Neural cell (in vitro differentiated cells): Measurements from ENCODE around the gene CHST11. TPM values are rescaled to one million over a fixed set of nuclear protein-coding genes. Genes with fewer than 3 reads are reported as not detected.

ENCODE experiments used
- H2AFZ ChIP-seq: fragments of 200-600, 300-800 bp; sonication (generic), shearing (Covaris generic); 2 replicates; pipeline ENCODE4 v1.6.0; 2014; ENCODE audit warnings: low read depth, mild to moderate bottlenecking, antibody characterized with exemption, low read length, moderate library complexity
- H3F3A ChIP-seq: fragments of 200-600 bp; shearing (Covaris generic); 2 replicates; pipeline ENCODE4 v1.6.1; 2016; ENCODE audit warnings: mild to moderate bottlenecking, moderate library complexity, mixed read lengths, antibody characterized with exemption, low read length; ENCODE audit not compliant: insufficient read depth, poor library complexity, severe bottlenecking
- H3K27ac ChIP-seq: fragments of 200-600, 300-800 bp; sonication (generic), shearing (Covaris generic); 2 replicates; pipeline ENCODE4 v1.5.1; 2014; ENCODE audit warnings: mild to moderate bottlenecking, low read length, moderate library complexity
- H3K27me3 ChIP-seq: fragments of 300-800, 200-600 bp; sonication (generic), shearing (Covaris generic); 2 replicates; pipeline ENCODE4 v1.6.0; 2014; ENCODE audit warnings: mild to moderate bottlenecking, low read depth, low read length, moderate library complexity; ENCODE audit not compliant: insufficient read depth
- H3K36me3 ChIP-seq: fragments of 300-800, 200-600 bp; sonication (generic), shearing (Covaris generic); 2 replicates; pipeline ENCODE4 v1.5.1; 2014; ENCODE audit warnings: mild to moderate bottlenecking, antibody characterized with exemption, low read length, moderate library complexity; ENCODE audit not compliant: insufficient read depth
- H3K4me2 ChIP-seq: fragments of 300-800, 200-600 bp; sonication (generic), shearing (Covaris generic); 2 replicates; pipeline ENCODE4 v1.6.0; 2014; ENCODE audit warnings: mild to moderate bottlenecking, low read length
- H3K4me3 ChIP-seq: fragments of 300-800, 200-600 bp; sonication (generic), shearing (Covaris generic); 2 replicates; pipeline ENCODE4 v1.5.1; 2014; ENCODE audit warnings: mild to moderate bottlenecking, low read length, moderate library complexity
- H3K79me2 ChIP-seq: fragments of 200-600 bp; shearing (Covaris generic); replicated peaks from 2 replicates; pipeline ENCODE4 v1.6.0; 2014; ENCODE audit warnings: mild to moderate bottlenecking, low read length, moderate library complexity; ENCODE audit not compliant: insufficient read depth
- H3K9ac ChIP-seq: fragments of 300-800, 200-600 bp; sonication (generic), shearing (Covaris generic); 2 replicates; pipeline ENCODE4 v1.6.1; 2016; ENCODE audit warnings: mild to moderate bottlenecking, low read length, mixed read lengths
- H3K9me2 ChIP-seq: fragments of 200-600 bp; shearing (Covaris generic); 2 replicates; pipeline ENCODE4 v1.6.1; 2016; ENCODE audit warnings: mild to moderate bottlenecking, low read length, mixed read lengths; ENCODE audit not compliant: insufficient read depth
- H3K9me3 ChIP-seq: fragments of 200-600, 300-800 bp; sonication (generic), shearing (Covaris generic); 2 replicates; pipeline ENCODE4 v1.6.1; 2016; ENCODE audit warnings: mild to moderate bottlenecking, mixed run types, low read length, moderate library complexity, mixed read lengths
- H4K20me1 ChIP-seq: fragments of 200-600 bp; shearing (Covaris generic); 2 replicates; pipeline ENCODE4 v1.6.1; 2016; ENCODE audit warnings: mild to moderate bottlenecking, mixed run types; ENCODE audit not compliant: insufficient read depth
- CTCF ChIP-seq: fragments of 450-650 bp; IDR thresholded peaks from 2 replicates; pipeline ENCODE4 v1.5.1; 2014; ENCODE audit warnings: antibody characterized with exemption, mild to moderate bottlenecking, moderate library complexity; ENCODE audit not compliant: poor library complexity, severe bottlenecking
- EP300 ChIP-seq: fragments of 450-650 bp; conservative IDR thresholded peaks from 2 replicates; pipeline ENCODE4 v1.6.1; 2014; ENCODE audit warnings: antibody characterized with exemption, mild to moderate bottlenecking, moderate library complexity; ENCODE audit not compliant: poor library complexity, severe bottlenecking
- EZH2 ChIP-seq: fragments of 200-600, 300-800 bp; shearing (Covaris generic), sonication (generic); IDR thresholded peaks from 2 replicates; pipeline ENCODE4 v1.6.1; 2014; ENCODE audit warnings: antibody characterized with exemption, low read length, borderline replicate concordance, mild to moderate bottlenecking; ENCODE audit not compliant: insufficient read depth, poor library complexity, severe bottlenecking
- MXI1 ChIP-seq: fragments of 450-650 bp; conservative IDR thresholded peaks from 2 replicates; pipeline ENCODE4 v1.6.1; 2014; ENCODE audit warnings: antibody characterized with exemption, mild to moderate bottlenecking; ENCODE audit not compliant: poor library complexity, severe bottlenecking
- POLR2AphosphoS5 ChIP-seq: IDR thresholded peaks from 2 replicates; pipeline ENCODE4 v1.6.1; 2012
- RAD21 ChIP-seq: fragments of 450-650 bp; conservative IDR thresholded peaks from 2 replicates; pipeline ENCODE4 v1.6.1; 2014; ENCODE audit warnings: antibody characterized with exemption, mild to moderate bottlenecking, moderate library complexity
- SMC3 ChIP-seq: fragments of 450-650 bp; conservative IDR thresholded peaks from 2 replicates; pipeline ENCODE4 v1.6.1; 2014; ENCODE audit warnings: antibody characterized with exemption, mild to moderate bottlenecking, moderate library complexity; ENCODE audit not compliant: poor library complexity
- TAF1 ChIP-seq: IDR thresholded peaks from 2 replicates; pipeline ENCODE4 v1.6.1; 2012; ENCODE audit warnings: low read depth
- polyA plus RNA-seq: library from polyadenylated mRNA; depleted of rRNA; stranded (reverse); fragments of >200 nt; gene quantifications from 2 replicates; pipeline ENCODE4 v1.2.3, GENCODE V29; 2014
- TF ChIP-seq, protein P1 (sequence below): IDR thresholded peaks from 2 replicates; pipeline ENCODE4 v1.6.1; 2012; ENCODE audit warnings: borderline replicate concordance

Gene CHST11
- polyA plus RNA-seq, 1 donor from 2014 or later, result 15.0 TPM

GRCh38 chr12:104454997-104455396 lies 1.8 kb upstream of the CHST11 start:
- Histone ChIP-seq H3K9me2 (no peaks in the 10 kb centered on the region), H3K27ac (no peak overlapping the region), H3K36me3 (no peaks in the 10 kb centered on the region), H3F3A (no peaks in the 10 kb centered on the region), H3K4me2 (no peak overlapping the region), H3K9ac (no peak overlapping the region), H3K9me3 (no peaks in the 10 kb centered on the region), H2AFZ (no peak overlapping the region), H3K4me3 (no peak overlapping the region), H3K79me2 (peaks cover 20% of the 10 kb centered on the region), H3K27me3 (no peaks in the 10 kb centered on the region), H4K20me1 (no peaks in the 10 kb centered on the region)
- TF ChIP-seq CTCF (no peak), EZH2 (no peak), TAF1 (no peak)
- TF ChIP-seq, protein P1, sequence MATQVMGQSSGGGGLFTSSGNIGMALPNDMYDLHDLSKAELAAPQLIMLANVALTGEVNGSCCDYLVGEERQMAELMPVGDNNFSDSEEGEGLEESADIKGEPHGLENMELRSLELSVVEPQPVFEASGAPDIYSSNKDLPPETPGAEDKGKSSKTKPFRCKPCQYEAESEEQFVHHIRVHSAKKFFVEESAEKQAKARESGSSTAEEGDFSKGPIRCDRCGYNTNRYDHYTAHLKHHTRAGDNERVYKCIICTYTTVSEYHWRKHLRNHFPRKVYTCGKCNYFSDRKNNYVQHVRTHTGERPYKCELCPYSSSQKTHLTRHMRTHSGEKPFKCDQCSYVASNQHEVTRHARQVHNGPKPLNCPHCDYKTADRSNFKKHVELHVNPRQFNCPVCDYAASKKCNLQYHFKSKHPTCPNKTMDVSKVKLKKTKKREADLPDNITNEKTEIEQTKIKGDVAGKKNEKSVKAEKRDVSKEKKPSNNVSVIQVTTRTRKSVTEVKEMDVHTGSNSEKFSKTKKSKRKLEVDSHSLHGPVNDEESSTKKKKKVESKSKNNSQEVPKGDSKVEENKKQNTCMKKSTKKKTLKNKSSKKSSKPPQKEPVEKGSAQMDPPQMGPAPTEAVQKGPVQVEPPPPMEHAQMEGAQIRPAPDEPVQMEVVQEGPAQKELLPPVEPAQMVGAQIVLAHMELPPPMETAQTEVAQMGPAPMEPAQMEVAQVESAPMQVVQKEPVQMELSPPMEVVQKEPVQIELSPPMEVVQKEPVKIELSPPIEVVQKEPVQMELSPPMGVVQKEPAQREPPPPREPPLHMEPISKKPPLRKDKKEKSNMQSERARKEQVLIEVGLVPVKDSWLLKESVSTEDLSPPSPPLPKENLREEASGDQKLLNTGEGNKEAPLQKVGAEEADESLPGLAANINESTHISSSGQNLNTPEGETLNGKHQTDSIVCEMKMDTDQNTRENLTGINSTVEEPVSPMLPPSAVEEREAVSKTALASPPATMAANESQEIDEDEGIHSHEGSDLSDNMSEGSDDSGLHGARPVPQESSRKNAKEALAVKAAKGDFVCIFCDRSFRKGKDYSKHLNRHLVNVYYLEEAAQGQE, result no peak

DNA sequence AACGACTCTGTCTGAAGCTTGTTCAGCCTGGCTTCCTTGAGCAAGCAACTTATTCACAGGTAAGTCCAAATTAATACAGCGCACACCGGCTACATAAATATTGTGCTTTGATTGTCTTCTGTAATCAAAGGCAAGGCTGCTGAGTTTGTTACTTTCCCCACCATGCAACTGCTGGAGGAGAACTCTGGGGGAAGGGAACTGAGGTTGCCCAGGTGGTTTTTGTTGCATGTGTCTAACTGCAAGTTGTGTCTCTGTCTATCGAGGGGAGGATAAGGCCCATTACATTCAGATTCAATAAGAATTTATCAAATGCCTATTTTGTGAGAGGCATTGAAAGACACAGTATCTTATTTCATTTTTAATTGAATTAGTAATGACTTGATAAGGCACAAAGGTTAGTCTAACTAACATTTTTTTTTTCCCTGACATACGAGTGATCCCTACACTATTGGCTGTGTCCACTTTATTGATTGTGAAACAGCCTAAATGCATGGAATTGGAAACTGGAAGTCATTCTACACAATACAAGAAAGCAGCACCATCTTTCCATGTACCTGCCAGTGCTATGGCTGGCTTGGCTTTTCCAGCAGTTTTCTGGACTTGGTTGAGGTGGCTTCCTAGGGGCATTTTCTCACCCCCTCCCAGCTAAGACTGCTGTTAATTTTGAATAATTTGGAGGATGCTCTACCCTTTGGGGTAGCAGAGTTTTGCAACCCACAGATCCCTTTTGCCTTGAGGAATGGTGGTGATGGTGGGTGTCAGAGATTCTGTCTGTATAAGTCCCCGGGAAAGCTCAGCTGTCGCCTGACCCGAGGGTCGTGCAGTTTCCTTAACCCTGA lies 951 bp upstream of the CHST11 start:
- peaks cover 28% of the 10 kb centered on the region for H3K79me2 ChIP-seq
- H3K27me3 ChIP-seq, result no peaks in the 10 kb centered on the region
- peak overlapping the region; percentile 42 for H3K4me2 ChIP-seq
- peak overlapping the region; percentile 53 for H2AFZ ChIP-seq
- no peaks in the 10 kb centered on the region for H3K36me3 ChIP-seq
- H3K27ac ChIP-seq, result peak overlapping the region; percentile 82
- H3K9me3 ChIP-seq, result no peaks in the 10 kb centered on the region
- H3K4me3 ChIP-seq, result peak overlapping the region; percentile 88
- H3K9me2 ChIP-seq, result no peaks in the 10 kb centered on the region
- peak overlapping the region; percentile 82 for H3K9ac ChIP-seq
- TF ChIP-seq EZH2, result no peak
- H3F3A ChIP-seq, result no peaks in the 10 kb centered on the region
- no peaks in the 10 kb centered on the region for H4K20me1 ChIP-seq

GRCh38 chr12:104456950-104457745 lies 400 bp downstream of the CHST11 start:
- Histone ChIP-seq H3K79me2 (peaks cover 40% of the 10 kb centered on the region), H3K27me3 (no peaks in the 10 kb centered on the region), H3K4me2 (no peak overlapping the region), H2AFZ (peak overlapping the region; percentile 53), H3K9ac (peak overlapping the region; percentile 82), H4K20me1 (no peaks in the 10 kb centered on the region), H3K9me2 (no peaks in the 10 kb centered on the region), H3K27ac (peak overlapping the region; percentile 82), H3K36me3 (no peaks in the 10 kb centered on the region), H3K4me3 (peak overlapping the region; percentile 88), H3K9me3 (no peaks in the 10 kb centered on the region), H3F3A (no peaks in the 10 kb centered on the region)
- TF ChIP-seq TAF1 (no peak), RAD21 (peak; percentile 55), CTCF (peak; percentile 71), SMC3 (no peak), POLR2AphosphoS5 (peak; percentile 7), EP300 (no peak), EZH2 (no peak), MXI1 (peak; percentile 53)
